Activated CD4-positive, alpha-beta T cell treated with anti-CD3 and anti-CD28 coated beads, Interleukin-2, amount 50 U/mL, for 48 hours (primary cell): ENCODE results near the gene USPL1.

Source experiments
- DNase-seq, 2 experiments: peaks; one replicate each; pipeline ENCODE4 v3.0.0-alpha.2; 2020

USPL1 gene

GRCh38 chr13:30698488-30699005 is 80.8 kb downstream of the USPL1 start:
- DNase-seq: no peak

GRCh38 chr13:30700364-30700763 is 82.6 kb downstream of the USPL1 start:
- no peak for DNase-seq

- DNase-seq: no peak
Observed at GRCh38 chr13:30702006-30702405, 84.3 kb downstream of the USPL1 start.

- DNase-seq: no peak
Observed at GRCh38 chr13:30704596-30704995, 86.9 kb downstream of the USPL1 start.

DNA sequence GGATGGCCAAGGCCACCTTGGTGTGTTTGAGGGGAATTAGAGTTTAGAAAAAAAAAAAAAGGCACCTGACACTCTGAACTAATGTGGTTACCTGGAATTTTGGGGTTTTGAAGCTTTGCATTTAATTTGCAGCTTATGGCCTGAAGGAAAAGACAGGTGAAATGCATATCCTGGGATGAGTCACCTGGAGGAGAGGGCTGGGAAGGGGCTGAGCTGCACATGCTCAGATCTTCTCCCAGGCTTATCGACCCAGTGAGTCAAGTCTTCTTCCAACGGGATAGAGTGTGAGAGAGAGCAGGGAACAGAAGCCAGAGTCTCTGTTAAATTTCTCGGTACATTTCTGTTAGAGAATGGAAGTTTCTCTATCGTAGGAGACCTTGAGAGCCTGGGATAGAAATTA is 88.0 kb downstream of the USPL1 start:
- DNase-seq: no peak

DNA sequence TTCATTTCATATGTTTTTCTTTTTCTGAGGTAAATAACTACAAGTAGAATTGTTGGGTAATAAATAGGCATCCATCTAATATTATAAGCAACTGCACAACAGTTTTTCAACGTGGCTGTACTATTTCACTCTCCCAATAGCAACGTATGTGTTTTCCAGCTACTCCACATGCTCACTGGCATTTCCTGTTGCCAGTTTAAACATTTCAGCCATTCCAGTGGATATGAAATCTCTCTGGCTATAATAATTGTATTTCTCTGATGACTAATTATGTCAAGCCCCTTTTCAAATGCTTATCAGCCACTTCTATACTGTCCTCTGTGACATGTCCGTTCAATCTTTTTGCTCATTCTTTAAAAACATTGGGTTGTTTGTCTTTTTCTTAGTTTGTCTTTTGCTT is 90.8 kb downstream of the USPL1 start:
- no peak for DNase-seq
